Measurements from ENCODE around the gene PPP1R36.
A peak's percentile ranks its signal among the peaks of the same experiment; 100 is the strongest.

Gene PPP1R36

DNA sequence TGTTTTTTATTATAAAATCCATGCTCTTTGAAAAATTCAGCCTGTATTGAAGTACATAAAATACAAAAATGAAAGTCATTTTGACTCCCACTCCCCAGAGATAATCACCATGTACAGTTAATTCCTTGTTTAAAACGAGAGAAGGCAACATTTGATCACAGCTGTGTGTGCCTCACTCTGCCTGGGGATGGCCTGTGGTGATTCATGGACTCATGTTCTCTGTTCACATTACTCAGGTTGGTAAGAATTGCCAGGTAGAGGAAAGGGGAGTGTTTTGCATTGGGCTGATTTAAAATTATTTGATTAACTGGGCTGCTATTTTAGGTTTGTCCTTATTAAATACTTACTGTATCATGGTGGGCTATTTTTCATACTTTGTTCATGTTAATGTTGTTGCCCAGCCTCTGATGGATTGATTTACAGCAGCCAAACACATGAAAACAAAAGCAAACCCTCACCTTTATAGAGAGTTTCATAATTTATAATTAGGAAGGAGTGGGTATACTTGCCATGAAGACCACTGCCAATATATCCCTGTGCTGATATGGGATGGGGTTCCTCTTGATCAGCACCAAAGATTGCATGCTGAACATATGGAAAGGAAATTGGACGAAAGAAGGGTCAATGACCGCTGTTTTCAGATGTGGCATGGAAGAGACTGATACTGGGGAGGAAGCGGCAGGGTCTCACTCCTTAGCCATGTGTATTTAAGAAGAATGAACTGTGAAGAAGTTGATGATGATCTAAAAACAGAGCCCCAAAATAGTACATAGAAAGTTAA lies 42.2 kb upstream of the PPP1R36 start:
- Histone ChIP-seq H3K27me3 (peaks cover 6% of the 10 kb centered on the region), H3K36me3 (no peaks in the 10 kb centered on the region), H3K4me1 (ENCODE audit: control insufficient read depth in 1 of 2, insufficient read depth in 1 of 2, low read depth in 1 of 2, low read length in 1 of 2) (peaks cover 34 to 54% of the 10 kb centered on the region in 2 experiments), H3K27ac (no peak overlapping the region), H3K4me3 (ENCODE audit: low read depth in 1 of 2, low read length in 1 of 2) (no peak overlapping the region), H3K9me3 (no peaks in the 10 kb centered on the region)
- TF ChIP-seq, protein P1, sequence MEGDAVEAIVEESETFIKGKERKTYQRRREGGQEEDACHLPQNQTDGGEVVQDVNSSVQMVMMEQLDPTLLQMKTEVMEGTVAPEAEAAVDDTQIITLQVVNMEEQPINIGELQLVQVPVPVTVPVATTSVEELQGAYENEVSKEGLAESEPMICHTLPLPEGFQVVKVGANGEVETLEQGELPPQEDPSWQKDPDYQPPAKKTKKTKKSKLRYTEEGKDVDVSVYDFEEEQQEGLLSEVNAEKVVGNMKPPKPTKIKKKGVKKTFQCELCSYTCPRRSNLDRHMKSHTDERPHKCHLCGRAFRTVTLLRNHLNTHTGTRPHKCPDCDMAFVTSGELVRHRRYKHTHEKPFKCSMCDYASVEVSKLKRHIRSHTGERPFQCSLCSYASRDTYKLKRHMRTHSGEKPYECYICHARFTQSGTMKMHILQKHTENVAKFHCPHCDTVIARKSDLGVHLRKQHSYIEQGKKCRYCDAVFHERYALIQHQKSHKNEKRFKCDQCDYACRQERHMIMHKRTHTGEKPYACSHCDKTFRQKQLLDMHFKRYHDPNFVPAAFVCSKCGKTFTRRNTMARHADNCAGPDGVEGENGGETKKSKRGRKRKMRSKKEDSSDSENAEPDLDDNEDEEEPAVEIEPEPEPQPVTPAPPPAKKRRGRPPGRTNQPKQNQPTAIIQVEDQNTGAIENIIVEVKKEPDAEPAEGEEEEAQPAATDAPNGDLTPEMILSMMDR (IDR thresholded peaks at IDR 0.05) = no peak

DNA sequence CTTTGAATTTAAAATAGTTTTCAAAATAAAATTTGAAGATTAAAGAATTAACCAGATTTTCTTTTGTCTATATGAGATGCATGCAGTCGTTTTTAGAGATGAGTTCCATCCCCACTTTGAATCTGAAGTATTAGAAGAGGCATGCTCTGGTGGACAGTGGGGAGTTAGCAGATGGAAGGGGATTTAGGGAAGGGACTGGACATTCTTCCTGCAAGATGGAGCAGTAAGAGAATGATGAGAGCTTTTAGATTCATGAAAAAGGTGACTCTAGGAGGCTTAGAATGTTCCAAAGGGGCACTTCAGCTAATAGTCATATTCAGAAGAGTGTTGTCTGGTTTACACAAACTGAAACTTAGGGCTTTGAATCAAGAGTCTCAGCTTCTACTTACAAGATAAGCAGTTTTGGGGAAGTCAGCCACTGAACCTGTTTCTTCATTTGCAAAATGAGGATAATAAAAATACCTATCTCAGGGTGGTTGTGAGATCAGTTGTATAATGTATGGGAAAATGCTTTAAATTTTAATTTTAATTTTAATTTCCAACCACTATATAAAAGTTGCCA lies 41.5 kb upstream of the PPP1R36 start:
- no peak overlapping the region for H3K4me3 ChIP-seq (ENCODE audit: low read depth in 1 of 2, low read length in 1 of 2)
- H3K4me1 ChIP-seq (ENCODE audit: control insufficient read depth in 1 of 2, insufficient read depth in 1 of 2, low read depth in 1 of 2, low read length in 1 of 2) = peaks cover 27 to 47% of the 10 kb centered on the region in 2 experiments
- no peak overlapping the region for H3K27ac ChIP-seq
- no peaks in the 10 kb centered on the region for H3K9me3 ChIP-seq
- TF ChIP-seq, protein P1 (IDR thresholded peaks at IDR 0.05) = no peak
- no peaks in the 10 kb centered on the region for H3K27me3 ChIP-seq
- H3K36me3 ChIP-seq = no peaks in the 10 kb centered on the region

DNA sequence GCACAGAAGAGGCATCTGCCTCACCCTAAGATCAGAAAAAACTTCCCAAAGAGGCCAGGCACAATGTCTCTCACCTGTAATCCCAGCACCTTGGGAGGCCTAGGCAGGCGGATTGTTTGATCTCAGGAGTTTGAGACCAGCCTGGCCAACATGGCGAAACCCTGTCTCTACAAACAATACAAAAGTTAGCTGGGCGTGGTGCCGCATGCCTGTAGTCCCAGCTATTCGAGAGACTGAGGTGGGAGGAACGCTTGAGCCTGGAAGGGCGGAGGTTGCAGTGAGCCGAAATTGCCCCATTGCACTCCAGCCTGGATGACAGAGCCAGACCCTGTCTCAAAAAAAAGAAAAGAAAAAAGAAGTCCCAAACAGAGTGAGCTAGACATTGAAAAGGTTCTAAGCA lies 40.7 kb upstream of the PPP1R36 start:
- H3K27ac ChIP-seq = no peak overlapping the region
- no peaks in the 10 kb centered on the region for H3K9me3 ChIP-seq
- H3K27me3 ChIP-seq = no peaks in the 10 kb centered on the region
- H3K4me1 ChIP-seq (ENCODE audit: control insufficient read depth in 1 of 2, insufficient read depth in 1 of 2, low read depth in 1 of 2, low read length in 1 of 2) = peaks cover 27 to 45% of the 10 kb centered on the region in 2 experiments
- H3K4me3 ChIP-seq (ENCODE audit: low read depth in 1 of 2, low read length in 1 of 2) = no peak overlapping the region
- no peaks in the 10 kb centered on the region for H3K36me3 ChIP-seq
- TF ChIP-seq, protein P1 (IDR thresholded peaks at IDR 0.05) = no peak

DNA sequence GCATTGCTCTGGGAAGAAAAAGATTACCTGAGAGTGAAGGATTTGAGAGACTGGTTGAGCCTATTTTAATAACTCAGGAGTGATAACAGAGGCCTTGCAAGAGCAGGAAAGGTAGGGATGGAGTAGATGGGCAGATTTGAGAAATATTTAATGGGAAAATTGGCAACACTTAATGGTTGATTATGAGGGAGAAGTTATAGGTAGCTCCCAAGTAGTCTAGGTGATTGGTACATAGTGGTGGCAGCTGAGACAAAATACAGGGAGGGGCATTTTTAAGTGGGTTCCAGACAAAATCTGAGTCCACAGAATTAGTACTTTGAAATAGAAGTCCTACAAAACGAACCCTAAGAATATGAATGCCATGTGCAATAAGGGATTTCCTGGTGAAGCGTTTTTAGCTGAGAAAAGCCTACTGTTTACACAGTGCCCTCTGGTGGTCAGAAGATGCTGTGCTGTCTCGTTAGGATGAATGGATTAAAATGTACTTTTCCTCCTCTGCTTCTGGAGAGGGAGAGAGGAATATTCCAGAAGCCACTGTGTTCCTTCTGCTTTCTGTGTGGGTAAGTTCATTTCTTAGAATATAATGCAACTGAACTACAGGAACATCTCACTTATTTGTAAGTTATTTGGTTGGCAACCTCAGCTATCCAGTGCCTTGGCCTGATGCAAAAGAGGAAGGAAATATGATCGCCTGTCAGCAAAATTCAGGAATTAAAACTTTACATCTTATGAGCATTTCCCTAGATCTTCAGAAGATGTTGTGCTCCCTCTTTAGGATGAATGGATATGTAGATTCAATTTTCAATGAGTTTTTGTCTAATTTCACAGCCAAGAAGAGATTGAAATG lies 38.7 kb upstream of the PPP1R36 start:
- Histone ChIP-seq H3K4me3 (ENCODE audit: low read depth in 1 of 2, low read length in 1 of 2) (peak overlapping the region in 1 of 2 experiments; percentile 25), H3K36me3 (no peaks in the 10 kb centered on the region), H3K9me3 (no peaks in the 10 kb centered on the region), H3K27me3 (no peaks in the 10 kb centered on the region), H3K27ac (peak overlapping the region; percentile 54), H3K4me1 (ENCODE audit: control insufficient read depth in 1 of 2, insufficient read depth in 1 of 2, low read depth in 1 of 2, low read length in 1 of 2) (peaks cover 18 to 36% of the 10 kb centered on the region in 2 experiments)
- TF ChIP-seq, protein P1 (IDR thresholded peaks at IDR 0.05) = peak; percentile 90

DNA sequence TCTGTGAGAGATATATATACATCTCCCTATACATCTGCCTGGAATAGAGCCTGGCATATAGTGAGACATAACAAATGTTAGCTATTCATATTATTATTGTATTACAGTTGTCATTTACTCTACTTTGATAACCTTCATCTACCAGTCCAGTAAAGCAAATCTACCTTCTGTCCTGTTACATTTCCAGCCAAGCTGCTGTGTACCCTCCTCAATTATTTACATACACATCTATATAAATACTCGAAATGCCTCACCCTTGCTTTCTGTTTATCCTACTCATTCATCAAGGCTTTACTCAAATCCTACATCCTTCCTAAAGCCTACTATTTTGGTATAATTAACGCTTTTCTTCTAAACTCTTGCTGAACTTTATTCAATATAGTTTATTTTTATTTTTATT lies 36.5 kb upstream of the PPP1R36 start:
- Histone ChIP-seq H3K36me3 (no peaks in the 10 kb centered on the region), H3K9me3 (no peaks in the 10 kb centered on the region), H3K4me3 (ENCODE audit: low read depth in 1 of 2, low read length in 1 of 2) (no peak overlapping the region), H3K27me3 (no peaks in the 10 kb centered on the region), H3K27ac (no peak overlapping the region), H3K4me1 (ENCODE audit: control insufficient read depth in 1 of 2, insufficient read depth in 1 of 2, low read depth in 1 of 2, low read length in 1 of 2) (peaks cover 12 to 23% of the 10 kb centered on the region in 2 experiments)
- TF ChIP-seq, protein P1 (IDR thresholded peaks at IDR 0.05) = no peak
